Left renal cortex interstitium (tissue), 4 donors: Measurements from ENCODE around the gene SHOX. TPM values are rescaled to one million over a fixed set of nuclear protein-coding genes. Genes with fewer than 3 reads are reported as not detected.

Experiments used
- polyA plus RNA-seq, 4 donors: library from polyadenylated mRNA; unstranded; fragments of 120-200 nt; gene quantifications; one replicate each; pipeline ENCODE4 v1.2.1, GENCODE V29; 2013; ENCODE audit not compliant: insufficient read length in 4 of 4

The SHOX gene
- polyA plus RNA-seq, 4 donors = 0.04 to 0.17 (median 0.08) TPM

Other genes with a start within 250 kb of the SHOX start
- gene PPP2R3B, start 243.9 kb upstream of the SHOX start, polyA plus RNA-seq = 10 to 100 TPM; 19.7 to 36.5 (median 28.3) TPM